Measurements from ENCODE around the gene ENOX1. TPM values are rescaled to one million over a fixed set of nuclear protein-coding genes. Genes with fewer than 3 reads are reported as not detected.

The ENOX1 gene
- total RNA-seq, 1 donor from 2014 or later, result 3.0 TPM

GRCh38 chr13:43191546-43191945 is 595.2 kb downstream of the ENOX1 start:
- Mint-ChIP-seq H3K27ac (no peak overlapping the region), H3K9me3 (no peaks in the 10 kb centered on the region)
- no peak for TF ChIP-seq CTCF (IDR thresholded peaks at IDR 0.05; ENCODE audit: unreplicated experiment)

GRCh38 chr13:43185226-43185625 is 601.5 kb downstream of the ENOX1 start:
- no peaks in the 10 kb centered on the region for H3K9me3 Mint-ChIP-seq
- no peaks in the 10 kb centered on the region for H3K27me3 Mint-ChIP-seq (ENCODE audit: low read depth)

More at GRCh38 chr13:43191546-43191945, 595.2 kb downstream of the ENOX1 start:
- Mint-ChIP-seq H3K36me3 (no peaks in the 10 kb centered on the region), H3K4me1 (peaks cover 65% of the 10 kb centered on the region), H3K27me3 (ENCODE audit: low read depth) (no peaks in the 10 kb centered on the region), H3K4me3 (no peak overlapping the region)
- no peak for DNase-seq (ENCODE audit: low spot score in 2 of 2, unreplicated experiment in 2 of 2)

GRCh38 chr13:43180837-43181236 is 605.9 kb downstream of the ENOX1 start:
- Mint-ChIP-seq H3K27ac (no peak overlapping the region), H3K4me1 (peaks cover 3% of the 10 kb centered on the region), H3K27me3 (ENCODE audit: low read depth) (no peaks in the 10 kb centered on the region), H3K4me3 (no peak overlapping the region), H3K9me3 (peaks cover 8% of the 10 kb centered on the region), H3K36me3 (peaks cover 3% of the 10 kb centered on the region)
- no peak for TF ChIP-seq CTCF (IDR thresholded peaks at IDR 0.05; ENCODE audit: unreplicated experiment)
- DNase-seq (ENCODE audit: low spot score in 2 of 2, unreplicated experiment in 2 of 2), result no peak

More at GRCh38 chr13:43185226-43185625, 601.5 kb downstream of the ENOX1 start:
- Mint-ChIP-seq H3K4me1 (peaks cover 14% of the 10 kb centered on the region), H3K4me3 (no peak overlapping the region), H3K36me3 (no peaks in the 10 kb centered on the region), H3K27ac (no peak overlapping the region)
- DNase-seq (ENCODE audit: low spot score in 2 of 2, unreplicated experiment in 2 of 2), result no peak
- no peak for TF ChIP-seq CTCF (IDR thresholded peaks at IDR 0.05; ENCODE audit: unreplicated experiment)

- Mint-ChIP-seq H3K27ac (no peak overlapping the region), H3K36me3 (peaks cover 3% of the 10 kb centered on the region), H3K4me3 (no peak overlapping the region), H3K4me1 (peaks cover 2% of the 10 kb centered on the region), H3K9me3 (peaks cover 8% of the 10 kb centered on the region), H3K27me3 (ENCODE audit: low read depth) (no peaks in the 10 kb centered on the region)
- DNase-seq (ENCODE audit: low spot score in 2 of 2, unreplicated experiment in 2 of 2), result no peak
- TF ChIP-seq CTCF (IDR thresholded peaks at IDR 0.05; ENCODE audit: unreplicated experiment), result no peak
These were observed 606.6 kb downstream of the ENOX1 start for GRCh38 chr13:43180036-43180660.

GRCh38 chr13:43171489-43171888 is 615.3 kb downstream of the ENOX1 start:
- Mint-ChIP-seq H3K36me3 (peaks cover 3% of the 10 kb centered on the region), H3K9me3 (peaks cover 8% of the 10 kb centered on the region), H3K4me1 (peaks cover 16% of the 10 kb centered on the region), H3K4me3 (no peak overlapping the region), H3K27ac (no peak overlapping the region), H3K27me3 (ENCODE audit: low read depth) (no peaks in the 10 kb centered on the region)
- no peak for DNase-seq (ENCODE audit: low spot score in 2 of 2, unreplicated experiment in 2 of 2)
- no peak for TF ChIP-seq CTCF (IDR thresholded peaks at IDR 0.05; ENCODE audit: unreplicated experiment)

All from mesothelial cell of epicardium (in vitro differentiated cells).